Cardiac fibroblast (primary cell): ENCODE data around the gene PYGL.
A peak's percentile ranks its signal among the peaks of the same experiment; 100 is the strongest.

Source experiments
- DNase-seq, 2 donors: peaks; one replicate each; pipeline versions ENCODE4 v3.0.0 to v3.0.0-alpha.2; 2010; ENCODE audit warnings: low read depth in 2 of 2
- H3K4me3 ChIP-seq, 2 donors: replicated peaks in 1 of 2; 1 replicate in 1 of 2; 2 replicates in 1 of 2; pipeline ENCODE4 v1.5.1; 2011; ENCODE audit warnings: low read depth in 2 of 2, low read length in 2 of 2, mild to moderate bottlenecking in 2 of 2, moderate library complexity in 1 of 2
- TF ChIP-seq, protein P1 (sequence below): IDR thresholded peaks from one replicate; pipeline ENCODE4 v1.5.1; 2011; ENCODE audit warnings: low read depth, mild to moderate bottlenecking, low read length, inconsistent platforms

PYGL gene

GRCh38 chr14:50892255-50892654 is 52.0 kb downstream of the PYGL start:
- no peak overlapping the region for H3K4me3 ChIP-seq
- TF ChIP-seq, protein P1, sequence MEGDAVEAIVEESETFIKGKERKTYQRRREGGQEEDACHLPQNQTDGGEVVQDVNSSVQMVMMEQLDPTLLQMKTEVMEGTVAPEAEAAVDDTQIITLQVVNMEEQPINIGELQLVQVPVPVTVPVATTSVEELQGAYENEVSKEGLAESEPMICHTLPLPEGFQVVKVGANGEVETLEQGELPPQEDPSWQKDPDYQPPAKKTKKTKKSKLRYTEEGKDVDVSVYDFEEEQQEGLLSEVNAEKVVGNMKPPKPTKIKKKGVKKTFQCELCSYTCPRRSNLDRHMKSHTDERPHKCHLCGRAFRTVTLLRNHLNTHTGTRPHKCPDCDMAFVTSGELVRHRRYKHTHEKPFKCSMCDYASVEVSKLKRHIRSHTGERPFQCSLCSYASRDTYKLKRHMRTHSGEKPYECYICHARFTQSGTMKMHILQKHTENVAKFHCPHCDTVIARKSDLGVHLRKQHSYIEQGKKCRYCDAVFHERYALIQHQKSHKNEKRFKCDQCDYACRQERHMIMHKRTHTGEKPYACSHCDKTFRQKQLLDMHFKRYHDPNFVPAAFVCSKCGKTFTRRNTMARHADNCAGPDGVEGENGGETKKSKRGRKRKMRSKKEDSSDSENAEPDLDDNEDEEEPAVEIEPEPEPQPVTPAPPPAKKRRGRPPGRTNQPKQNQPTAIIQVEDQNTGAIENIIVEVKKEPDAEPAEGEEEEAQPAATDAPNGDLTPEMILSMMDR = no peak

DNA sequence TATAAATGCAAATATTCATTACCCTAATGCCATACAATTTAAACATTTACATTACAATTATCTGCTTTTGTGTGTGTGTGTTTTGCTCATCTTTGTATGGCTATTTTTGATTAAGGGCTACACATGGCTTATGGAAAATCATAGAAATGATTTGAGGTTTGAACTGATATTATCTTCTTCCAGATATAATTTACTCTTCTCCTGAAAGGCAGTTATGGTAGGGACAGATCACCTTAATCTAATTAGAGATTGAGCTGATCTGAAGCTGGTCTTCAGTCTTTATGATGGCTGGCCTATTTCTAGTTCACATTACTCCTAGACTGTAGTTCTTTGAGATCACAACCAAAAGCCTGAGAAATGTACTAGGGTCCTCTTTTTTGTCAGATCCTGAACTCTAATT is 56.8 kb downstream of the PYGL start:
- TF ChIP-seq, protein P1 = no peak
- H3K4me3 ChIP-seq = no peak overlapping the region
- no peak for DNase-seq

More at GRCh38 chr14:50892255-50892654, 52.0 kb downstream of the PYGL start:
- no peak for DNase-seq

DNA sequence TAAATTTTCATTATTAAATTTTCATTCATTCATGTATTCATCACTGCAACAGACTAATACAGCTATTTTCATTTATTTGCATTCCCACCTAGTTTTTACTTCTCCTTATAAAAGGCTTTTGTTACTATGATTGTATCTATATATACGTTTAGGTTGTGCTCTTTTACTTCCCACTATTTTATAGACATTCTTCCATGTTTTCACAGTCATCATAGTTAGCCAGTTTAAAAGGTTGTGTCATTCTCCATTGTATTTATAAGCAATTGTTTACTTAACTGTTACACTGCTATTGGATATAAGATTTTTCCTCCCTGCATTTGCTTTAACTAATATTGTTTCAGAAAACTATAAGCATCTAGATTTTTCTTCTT is 60.5 kb downstream of the PYGL start:
- no peak for DNase-seq
- TF ChIP-seq, protein P1 = no peak
- no peak overlapping the region for H3K4me3 ChIP-seq

GRCh38 chr14:50882932-50883826 is 61.1 kb downstream of the PYGL start:
- TF ChIP-seq, protein P1 = no peak
- no peak overlapping the region for H3K4me3 ChIP-seq
- DNase-seq = no peak

DNA sequence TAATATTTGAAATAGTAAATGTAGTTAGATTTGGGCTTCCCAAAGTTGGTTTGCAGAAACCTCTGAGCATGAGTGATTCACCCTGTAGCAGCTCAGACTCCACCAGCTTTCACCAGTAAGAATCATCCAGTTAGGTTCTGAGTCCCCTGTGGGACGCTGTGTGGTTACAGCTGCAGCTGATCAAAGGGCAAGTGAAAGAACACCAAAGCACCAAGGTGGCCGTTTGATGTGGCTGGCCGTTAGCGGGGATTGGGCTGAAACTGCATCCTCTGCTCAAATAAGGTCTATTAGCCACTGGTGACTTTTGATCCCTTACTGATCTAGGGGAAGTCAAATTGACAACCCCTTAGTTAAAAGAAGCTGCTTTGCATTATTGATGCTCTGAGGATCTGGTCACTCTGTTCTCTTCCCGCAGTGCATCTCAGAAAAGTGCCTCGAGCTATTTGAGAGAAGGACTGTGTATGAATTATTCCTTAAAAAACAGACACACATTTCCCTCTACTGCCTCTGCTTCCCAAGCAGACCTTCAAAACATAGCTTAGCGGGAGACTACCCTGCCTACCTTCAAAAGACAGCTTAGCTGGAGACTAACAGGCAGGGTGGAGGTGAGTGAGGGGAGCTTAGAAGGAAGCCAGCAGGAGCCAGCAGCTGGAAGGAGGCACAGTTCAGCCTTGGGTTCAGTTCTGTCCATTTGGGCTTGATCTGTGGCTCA is 68.8 kb downstream of the PYGL start:
- peak in 1 of 2 donors; percentile 49 for DNase-seq
- TF ChIP-seq, protein P1 = no peak
- no peak overlapping the region for H3K4me3 ChIP-seq

DNA sequence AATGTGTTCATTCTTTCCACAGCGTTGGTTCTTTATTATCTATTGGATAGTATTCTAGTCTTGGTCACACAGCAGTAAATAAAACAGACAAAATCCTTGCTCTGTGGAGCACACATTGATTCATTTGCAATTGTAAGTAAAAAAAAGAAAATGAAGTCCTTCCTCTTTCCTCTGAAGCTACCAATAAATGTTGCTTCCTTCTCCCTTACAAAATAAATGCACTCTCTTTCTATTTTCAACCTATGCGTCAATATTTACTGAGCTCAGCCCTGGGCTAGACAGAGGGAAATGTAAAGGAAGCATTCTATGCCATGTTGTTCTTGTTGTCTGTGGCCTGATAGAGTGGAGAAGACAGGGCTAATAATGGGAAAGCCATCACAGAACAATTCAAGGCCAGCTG is 69.5 kb downstream of the PYGL start:
- no peak overlapping the region for H3K4me3 ChIP-seq
- TF ChIP-seq, protein P1 = no peak
- DNase-seq = no peak
